ENCODE measurements around the gene SPIRE2.
"Not testable (repeated sequence)": the region's sequence is repeated elsewhere in the genome, so short reads cannot be mapped to it uniquely, and the experiment has no call there.

SPIRE2 gene

GRCh38 chr16:89808475-89808874 is 19.8 kb upstream of the SPIRE2 start:
- no peak for DNase-seq

DNA sequence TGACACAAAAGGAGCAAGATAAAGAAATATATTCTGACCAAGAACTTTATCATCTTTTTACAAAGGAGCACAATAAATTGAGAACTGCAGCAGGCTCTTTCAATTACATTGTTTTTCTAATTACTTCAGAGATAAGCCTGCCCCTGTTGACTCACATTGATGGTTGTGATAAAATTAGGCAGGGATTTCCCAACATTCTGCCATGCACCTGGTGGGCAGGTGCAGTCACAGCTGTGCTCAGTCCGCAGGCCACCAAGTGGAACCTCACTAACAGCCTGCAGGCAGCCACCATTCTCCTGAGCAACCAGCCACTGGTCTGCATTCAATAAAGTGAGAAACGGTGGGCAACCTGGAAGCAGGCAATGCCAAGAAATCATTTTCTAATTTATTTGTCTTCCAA is 17.0 kb upstream of the SPIRE2 start:
- no peak for DNase-seq

- DNase-seq, result no peak
Measured at GRCh38 chr16:89815639-89816348, 12.5 kb upstream of the SPIRE2 start.

- not testable (repeated sequence) for DNase-seq
Measured at GRCh38 chr16:89818851-89819403, 9.3 kb upstream of the SPIRE2 start.

GRCh38 chr16:89819448-89819847 is 8.8 kb upstream of the SPIRE2 start:
- not testable (repeated sequence) for DNase-seq

- no peak for DNase-seq
Measured at GRCh38 chr16:89821438-89822187, 6.7 kb upstream of the SPIRE2 start.

DNA sequence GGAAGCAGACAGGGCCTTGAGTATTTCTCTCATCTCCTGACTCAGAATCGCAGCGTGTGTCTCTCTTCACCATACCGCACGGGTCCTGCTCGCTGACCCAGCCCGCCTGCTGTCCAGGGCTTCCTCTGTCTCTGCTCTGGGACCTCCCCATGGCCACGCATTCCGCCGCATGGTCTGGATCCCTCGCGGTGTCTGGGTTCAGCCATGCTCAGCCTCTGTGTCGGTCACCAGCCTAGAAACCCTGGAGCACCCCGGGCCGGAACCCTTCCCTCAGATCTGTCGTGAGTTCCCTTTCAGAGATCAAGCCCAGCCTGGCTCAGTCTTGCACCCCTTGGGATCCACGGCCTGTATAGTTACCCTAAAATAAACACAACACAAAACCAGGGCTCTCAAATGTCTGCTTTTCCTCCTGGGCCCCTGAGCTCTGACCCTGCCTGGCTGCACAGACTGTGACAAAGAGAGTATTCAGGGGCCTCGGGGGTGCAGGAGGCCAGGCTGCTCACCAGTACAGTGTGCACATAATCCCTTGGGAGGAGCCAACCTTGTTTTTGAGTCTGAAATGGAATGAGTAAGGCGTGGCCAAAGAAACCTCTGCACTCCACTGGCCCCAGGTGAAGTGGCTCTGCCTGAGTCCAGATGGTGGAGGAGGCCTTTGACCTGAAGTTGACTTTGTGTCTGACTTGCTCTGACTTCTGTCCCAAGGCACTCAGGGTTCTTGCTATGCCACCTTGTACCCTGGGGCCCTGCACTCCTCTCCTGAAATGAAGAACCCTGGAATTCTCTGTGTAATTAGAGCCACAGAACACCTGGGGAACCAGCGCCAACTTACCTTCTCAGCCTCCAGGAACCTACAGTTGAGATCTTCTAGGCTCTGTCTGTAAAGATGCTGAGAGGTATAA is 5.8 kb upstream of the SPIRE2 start:
- no peak for DNase-seq

DNA sequence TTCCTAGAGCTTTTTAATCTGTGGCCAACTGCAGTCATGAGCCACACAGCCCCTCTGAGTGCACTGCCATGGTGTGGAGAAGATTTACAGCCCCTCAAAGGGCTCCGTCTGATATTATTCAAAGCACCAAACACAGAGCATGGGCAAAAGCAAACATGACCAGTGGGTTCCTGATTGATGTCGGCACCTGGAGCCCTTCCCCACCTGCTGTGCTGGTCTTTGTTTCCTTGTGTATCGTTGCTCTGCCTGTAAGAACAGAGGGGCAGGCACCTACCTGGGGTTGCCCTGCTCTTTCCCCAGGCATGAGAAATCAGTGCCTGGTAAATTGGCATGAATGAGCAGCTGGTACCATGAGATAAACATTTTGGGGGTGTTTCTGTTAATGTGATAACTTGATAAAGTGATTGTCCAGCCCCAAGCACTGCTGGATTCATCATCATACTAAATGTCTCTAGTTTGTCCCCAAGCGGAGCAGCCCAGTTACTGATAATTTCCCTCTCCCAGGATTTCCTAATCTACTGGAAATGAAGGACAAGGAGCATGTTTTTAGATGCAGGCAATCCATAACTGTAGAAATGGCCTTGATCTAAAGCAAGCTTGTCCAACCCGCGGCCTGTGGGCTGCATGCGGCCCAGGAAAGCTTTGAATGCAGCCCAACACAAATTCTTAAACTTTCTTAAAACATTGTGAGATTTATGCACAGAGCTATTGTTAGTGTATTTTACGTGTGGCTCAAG is 5.0 kb upstream of the SPIRE2 start:
- no peak for DNase-seq

- not testable (repeated sequence) for DNase-seq
Measured at GRCh38 chr16:89823824-89824148, 4.5 kb upstream of the SPIRE2 start.

GRCh38 chr16:89826531-89827382 is 1.5 kb upstream of the SPIRE2 start:
- no peak for DNase-seq

DNA sequence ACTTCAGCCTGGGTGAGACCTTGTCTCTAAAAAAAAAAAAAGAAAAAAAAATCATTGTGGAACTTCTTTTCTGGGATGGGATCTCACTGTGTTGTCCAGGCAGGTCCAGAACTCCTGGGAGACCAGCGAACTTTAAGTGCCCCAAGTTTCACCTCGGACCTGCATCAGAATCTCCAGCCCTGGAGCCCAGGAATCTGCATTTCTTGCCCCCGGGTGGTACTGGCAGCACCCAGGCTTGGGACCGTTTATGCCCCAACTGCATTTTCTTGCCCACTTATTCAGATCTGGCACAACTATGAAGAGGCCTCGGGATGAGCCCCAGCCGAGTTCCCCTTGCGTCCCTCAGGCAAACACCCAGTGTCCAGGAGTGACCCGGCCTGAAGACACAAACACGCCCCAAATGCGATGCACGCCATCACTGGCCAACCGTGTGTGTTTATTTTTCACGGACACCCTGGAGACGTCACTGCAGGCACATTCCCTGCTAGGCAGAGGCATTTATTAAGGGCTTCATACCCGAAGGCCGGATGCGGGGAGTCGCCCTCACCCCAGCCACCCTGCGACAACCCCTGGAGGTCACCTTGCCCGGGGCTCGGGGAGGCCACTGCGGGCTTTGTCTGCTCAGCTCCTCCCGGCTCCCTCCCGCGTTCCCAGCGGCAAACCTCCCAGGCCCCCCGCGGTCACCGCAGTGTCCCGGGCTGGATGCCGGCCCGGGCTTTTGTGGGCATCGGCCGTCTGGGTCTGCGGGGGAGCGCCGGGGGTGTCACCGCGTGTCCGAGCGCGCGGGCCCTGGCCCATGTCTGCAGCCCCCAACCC is 684 bp upstream of the SPIRE2 start:
- DNase-seq, result no peak

DNA sequence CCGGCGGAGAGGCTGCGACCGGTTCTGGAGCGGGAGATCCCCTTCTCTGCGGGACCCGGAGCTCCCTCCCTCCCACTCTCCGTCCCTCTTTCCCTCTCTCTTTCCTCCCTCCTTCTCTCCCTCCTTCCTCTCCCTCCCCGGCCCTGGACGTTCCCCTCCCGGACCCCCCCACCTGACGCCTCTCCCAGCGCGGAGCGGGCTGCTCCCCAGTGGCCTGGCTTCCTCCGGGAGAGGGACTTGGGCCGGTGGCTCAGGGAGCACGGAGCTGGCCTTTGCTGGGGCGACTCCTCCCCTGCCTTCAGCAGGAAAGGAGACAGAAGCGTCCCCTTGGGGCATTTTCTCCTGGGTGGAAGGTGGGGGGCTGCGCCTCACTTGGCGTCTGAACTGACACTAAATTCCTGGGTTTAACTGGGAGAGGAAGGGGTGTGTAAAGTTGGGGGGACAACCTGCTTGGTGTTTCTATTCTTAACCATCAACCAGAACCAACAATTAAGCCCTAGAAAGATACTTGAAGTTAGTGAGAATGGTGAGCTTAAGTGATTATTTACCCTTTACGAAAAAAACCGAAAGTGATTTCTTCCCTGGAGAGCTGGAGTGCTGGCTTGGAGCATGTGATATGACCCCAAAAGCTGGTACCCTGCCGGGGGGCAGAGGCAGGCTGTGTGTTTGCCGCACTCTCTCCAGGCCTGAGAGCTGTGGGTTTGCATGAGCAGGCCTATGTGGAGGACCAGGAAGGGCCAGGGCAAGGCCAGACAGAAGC is 775 bp downstream of the SPIRE2 start:
- DNase-seq, result no peak

- no peak for DNase-seq
Measured at GRCh38 chr16:89829630-89830437, 1.6 kb downstream of the SPIRE2 start.

- DNase-seq, result no peak
Measured at GRCh38 chr16:89831810-89832328, 3.6 kb downstream of the SPIRE2 start.

- DNase-seq, result not testable (repeated sequence)
Measured at GRCh38 chr16:89833664-89834363, 5.5 kb downstream of the SPIRE2 start.

DNA sequence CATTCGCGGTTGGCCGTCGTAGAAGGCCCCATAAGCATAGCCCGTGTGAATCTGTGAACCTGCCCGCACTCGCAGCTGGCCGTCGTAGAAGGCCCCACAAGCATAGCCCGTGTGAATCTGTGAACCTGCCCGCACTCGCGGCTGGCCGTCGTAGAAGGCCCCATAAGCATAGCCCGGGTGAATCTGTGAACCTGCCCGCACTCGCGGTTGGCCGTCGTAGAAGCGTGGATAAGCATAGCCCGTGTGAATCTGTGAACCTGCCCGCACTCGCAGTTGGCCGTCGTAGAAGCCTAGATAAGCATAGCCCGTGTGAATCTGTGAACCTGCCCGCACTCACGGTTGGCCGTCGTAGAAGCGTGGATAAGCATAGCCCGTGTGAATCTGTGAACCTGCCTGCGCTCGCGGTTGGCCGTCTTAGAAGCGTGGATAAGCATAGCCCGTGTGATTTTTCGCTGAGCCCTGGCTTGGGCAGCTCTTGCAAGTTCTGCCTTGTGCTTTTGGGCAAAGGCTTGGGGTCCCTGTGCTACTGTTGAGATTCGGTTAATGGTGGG is 6.6 kb downstream of the SPIRE2 start:
- DNase-seq, result not testable (repeated sequence)

DNA sequence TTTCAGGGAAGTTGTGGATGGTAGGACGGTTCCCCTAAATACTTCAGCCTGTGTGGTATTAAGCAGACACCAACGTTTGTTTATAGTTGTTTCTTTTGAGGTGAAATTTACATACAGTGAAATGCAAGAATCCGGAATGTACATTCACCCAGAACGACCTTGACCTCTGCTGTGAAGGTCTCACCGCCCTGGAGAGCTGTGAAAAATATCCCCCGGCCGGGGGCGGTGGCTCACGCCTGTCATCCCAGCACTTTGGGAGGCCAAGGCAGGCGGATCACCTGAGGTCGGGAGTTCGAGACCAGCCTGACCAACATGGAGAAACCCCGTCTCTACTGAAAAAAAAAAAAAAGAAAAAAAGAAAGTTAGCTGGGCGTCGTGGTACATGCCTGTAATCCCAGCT is 8.2 kb downstream of the SPIRE2 start:
- DNase-seq, result not testable (repeated sequence)
